Bone marrow (tissue), 2 donors: ENCODE data around the gene CEP85L.
"Not testable (repeated sequence)": the region's sequence is repeated elsewhere in the genome, so short reads cannot be mapped to it uniquely, and the experiment has no call there.

Experiments
- DNase-seq, 2 donors: peaks; one replicate each; lab custom pipeline; 2025; lab: John Stamatoyannopoulos, UW

CEP85L gene

GRCh38 chr6:118500130-118501015 is 151.0 kb downstream of the CEP85L start:
- no peak for DNase-seq

GRCh38 chr6:118495485-118496280 is 155.7 kb downstream of the CEP85L start:
- no peak for DNase-seq

GRCh38 chr6:118494091-118494490 is 157.3 kb downstream of the CEP85L start:
- DNase-seq = no peak

GRCh38 chr6:118489990-118490389 is 161.4 kb downstream of the CEP85L start:
- no peak for DNase-seq

GRCh38 chr6:118488631-118489030 is 162.8 kb downstream of the CEP85L start:
- DNase-seq = no peak

GRCh38 chr6:118485601-118486550 is 165.5 kb downstream of the CEP85L start:
- no peak for DNase-seq

- no peak for DNase-seq
Observed at GRCh38 chr6:118476551-118476950, 174.8 kb downstream of the CEP85L start.

GRCh38 chr6:118473266-118473665 is 178.1 kb downstream of the CEP85L start:
- DNase-seq = no peak

- no peak for DNase-seq
Observed at GRCh38 chr6:118469468-118469867, 181.9 kb downstream of the CEP85L start.

- DNase-seq = no peak
Observed at GRCh38 chr6:118468682-118469465, 182.5 kb downstream of the CEP85L start.

- DNase-seq = no peak
Observed at GRCh38 chr6:118467181-118467580, 184.2 kb downstream of the CEP85L start.

GRCh38 chr6:118464620-118465019 is 186.8 kb downstream of the CEP85L start:
- no peak for DNase-seq

- no peak for DNase-seq
Observed at GRCh38 chr6:118460958-118461470, 190.4 kb downstream of the CEP85L start.

GRCh38 chr6:118456982-118457381 is 194.4 kb downstream of the CEP85L start:
- no peak for DNase-seq

- DNase-seq = no peak
Observed at GRCh38 chr6:118451839-118452238, 199.6 kb downstream of the CEP85L start.

- DNase-seq = no peak
Observed at GRCh38 chr6:118444796-118445195, 206.6 kb downstream of the CEP85L start.

- no peak for DNase-seq
Observed at GRCh38 chr6:118436482-118436881, 214.9 kb downstream of the CEP85L start.

- not testable (repeated sequence) for DNase-seq
Observed at GRCh38 chr6:118434147-118434546, 217.2 kb downstream of the CEP85L start.

- DNase-seq = not testable (repeated sequence)
Observed at GRCh38 chr6:118421312-118421711, 230.1 kb downstream of the CEP85L start.

- no peak for DNase-seq
Observed at GRCh38 chr6:118419448-118420394, 231.7 kb downstream of the CEP85L start.
